C4-2B (cell line): Measurements from ENCODE around the gene ITIH4.

Experiments used
- H3K27ac ChIP-seq: fragments of 450-650 bp; 2 replicates; pipeline ENCODE4 v1.5.1; 2017
- ZFX ChIP-seq: fragments of 450-650 bp; IDR thresholded peaks from 2 replicates; pipeline ENCODE4 v1.6.1; 2017
- TF ChIP-seq, protein P1 (sequence below): fragments of 450-650 bp; conservative IDR thresholded peaks from 2 replicates; pipeline ENCODE4 v1.5.1; 2017; ENCODE audit warnings: mild to moderate bottlenecking

Gene ITIH4

DNA sequence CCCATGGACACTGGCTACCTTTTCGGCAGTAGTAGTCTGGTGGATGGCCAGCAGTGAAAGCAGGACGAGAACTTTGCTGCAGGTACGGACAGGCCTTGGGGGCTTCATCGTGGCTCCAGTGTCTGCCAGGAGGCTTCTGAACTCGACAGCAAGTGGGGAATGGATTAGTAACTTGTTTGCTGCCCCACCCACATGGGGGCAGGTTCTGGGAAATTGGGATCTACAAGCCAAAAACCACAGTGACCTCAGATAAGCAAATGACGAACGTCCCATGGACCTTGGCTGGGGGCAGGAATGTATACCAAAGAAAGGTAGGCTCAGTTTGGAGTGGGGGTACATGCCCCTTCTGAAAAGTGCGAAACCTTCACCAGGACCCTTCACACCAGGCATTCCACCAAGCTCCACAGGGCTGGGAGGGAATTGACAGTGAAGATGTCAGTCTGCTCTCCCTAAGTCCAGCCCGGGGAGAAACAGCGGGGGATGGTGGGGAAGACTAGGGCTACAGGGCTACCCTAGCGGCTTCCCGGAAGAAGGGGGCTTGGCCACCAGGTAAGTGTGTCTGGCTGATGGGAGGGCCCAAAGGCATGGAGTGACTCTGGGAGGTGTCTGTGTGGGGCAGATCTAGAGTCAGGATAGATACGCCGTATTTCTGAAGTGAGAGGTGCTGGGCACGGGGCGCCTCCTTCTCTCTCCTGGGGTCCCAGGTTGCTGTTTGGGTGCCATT, at the start of gene ITIH4:
Gene ITIH4 (minus strand): TSS at position 138 of the 724 bp plus-strand sequence. CDS start 30 bp downstream, at position 108.
- H3K27ac ChIP-seq, result peak within 1 kb of the TSS; percentile 52
- TF ChIP-seq ZFX, result no peak
- TF ChIP-seq, protein P1, sequence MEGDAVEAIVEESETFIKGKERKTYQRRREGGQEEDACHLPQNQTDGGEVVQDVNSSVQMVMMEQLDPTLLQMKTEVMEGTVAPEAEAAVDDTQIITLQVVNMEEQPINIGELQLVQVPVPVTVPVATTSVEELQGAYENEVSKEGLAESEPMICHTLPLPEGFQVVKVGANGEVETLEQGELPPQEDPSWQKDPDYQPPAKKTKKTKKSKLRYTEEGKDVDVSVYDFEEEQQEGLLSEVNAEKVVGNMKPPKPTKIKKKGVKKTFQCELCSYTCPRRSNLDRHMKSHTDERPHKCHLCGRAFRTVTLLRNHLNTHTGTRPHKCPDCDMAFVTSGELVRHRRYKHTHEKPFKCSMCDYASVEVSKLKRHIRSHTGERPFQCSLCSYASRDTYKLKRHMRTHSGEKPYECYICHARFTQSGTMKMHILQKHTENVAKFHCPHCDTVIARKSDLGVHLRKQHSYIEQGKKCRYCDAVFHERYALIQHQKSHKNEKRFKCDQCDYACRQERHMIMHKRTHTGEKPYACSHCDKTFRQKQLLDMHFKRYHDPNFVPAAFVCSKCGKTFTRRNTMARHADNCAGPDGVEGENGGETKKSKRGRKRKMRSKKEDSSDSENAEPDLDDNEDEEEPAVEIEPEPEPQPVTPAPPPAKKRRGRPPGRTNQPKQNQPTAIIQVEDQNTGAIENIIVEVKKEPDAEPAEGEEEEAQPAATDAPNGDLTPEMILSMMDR, result no peak

DNA sequence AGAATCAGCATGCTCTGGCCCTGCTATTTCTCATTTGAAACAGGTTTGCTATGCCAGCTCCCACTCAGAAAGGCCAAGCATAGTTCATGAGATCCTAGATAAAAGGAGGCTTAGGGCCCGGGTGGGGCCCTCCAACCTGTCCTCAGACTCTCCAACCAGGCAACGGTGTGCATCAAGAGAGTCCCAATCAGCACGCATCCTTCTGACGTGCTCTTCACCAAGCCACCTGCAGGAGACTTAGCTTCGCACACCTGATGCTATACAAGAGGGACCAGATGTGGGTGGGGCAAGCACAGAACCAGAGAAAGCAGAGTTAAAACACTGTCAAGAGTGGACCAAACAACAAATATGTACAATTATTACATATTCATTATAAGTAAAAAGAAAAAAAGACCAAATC, 49.6 kb upstream of the ITIH4 start:
- TF ChIP-seq ZFX, result no peak
- TF ChIP-seq, protein P1, result no peak
- no peak overlapping the region for H3K27ac ChIP-seq

DNA sequence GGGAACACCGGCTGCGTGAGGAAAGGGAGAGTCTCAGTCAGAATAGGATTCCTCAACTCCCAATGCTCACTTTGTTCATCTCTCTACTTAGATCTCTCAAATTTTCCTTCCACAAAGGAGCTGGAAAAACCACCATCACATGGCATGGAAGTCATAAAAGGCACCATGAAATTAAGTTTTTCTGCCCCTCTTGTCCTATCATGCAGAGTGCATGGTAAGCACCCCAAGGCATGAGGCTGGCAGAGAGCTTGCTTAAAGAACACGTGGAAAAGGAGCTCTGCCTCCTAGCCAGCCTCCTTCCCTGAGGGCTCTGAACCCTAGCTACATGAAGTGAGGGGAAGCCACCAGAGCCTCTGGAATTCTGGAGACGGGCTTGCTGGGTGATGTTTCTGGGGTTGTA, 49.1 kb upstream of the ITIH4 start:
- TF ChIP-seq ZFX, result no peak
- TF ChIP-seq, protein P1, result no peak
- H3K27ac ChIP-seq, result no peak overlapping the region

DNA sequence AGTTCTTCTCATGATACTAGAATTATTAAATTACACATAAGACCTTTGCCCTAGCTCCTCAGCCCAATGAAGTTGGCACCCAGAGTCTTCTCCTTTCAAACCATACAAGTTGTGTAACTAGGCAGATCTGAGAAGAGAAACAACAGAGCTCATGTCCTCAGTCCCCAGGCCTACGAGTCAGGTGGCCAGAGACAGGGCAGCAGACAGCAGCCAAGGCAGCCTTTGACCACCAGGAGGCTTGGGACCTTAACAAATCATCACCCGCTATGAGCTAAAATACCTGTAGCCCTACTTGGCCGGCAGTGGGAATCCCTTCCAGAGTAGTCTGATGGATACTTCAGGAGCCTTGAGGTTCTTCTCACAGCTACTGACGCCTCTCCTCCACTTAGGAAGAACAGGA, 48.6 kb upstream of the ITIH4 start:
- no peak overlapping the region for H3K27ac ChIP-seq
- no peak for TF ChIP-seq ZFX
- TF ChIP-seq, protein P1, result no peak; the same call in 1 of the 2 replicates

DNA sequence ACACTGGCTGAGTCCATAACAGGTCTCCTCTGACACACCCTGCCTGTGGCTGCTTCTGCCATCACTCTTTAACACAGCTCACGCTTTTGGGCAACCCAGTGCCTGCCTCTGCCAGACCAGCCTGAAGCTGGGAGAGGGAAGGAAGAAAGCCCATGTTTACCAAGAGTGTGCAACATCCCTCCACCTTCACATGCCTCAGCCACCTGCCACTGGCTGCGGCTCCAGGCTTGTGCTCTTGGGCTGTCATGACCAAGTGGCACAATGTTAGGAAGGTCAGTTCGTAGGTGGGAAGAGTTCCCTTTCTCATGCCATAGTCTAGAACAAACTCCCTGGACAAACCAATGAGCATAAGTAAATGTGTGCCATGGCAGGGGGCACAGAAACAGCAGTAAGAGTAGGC, 46.6 kb upstream of the ITIH4 start:
- TF ChIP-seq, protein P1, result no peak
- no peak for TF ChIP-seq ZFX
- no peak overlapping the region for H3K27ac ChIP-seq

DNA sequence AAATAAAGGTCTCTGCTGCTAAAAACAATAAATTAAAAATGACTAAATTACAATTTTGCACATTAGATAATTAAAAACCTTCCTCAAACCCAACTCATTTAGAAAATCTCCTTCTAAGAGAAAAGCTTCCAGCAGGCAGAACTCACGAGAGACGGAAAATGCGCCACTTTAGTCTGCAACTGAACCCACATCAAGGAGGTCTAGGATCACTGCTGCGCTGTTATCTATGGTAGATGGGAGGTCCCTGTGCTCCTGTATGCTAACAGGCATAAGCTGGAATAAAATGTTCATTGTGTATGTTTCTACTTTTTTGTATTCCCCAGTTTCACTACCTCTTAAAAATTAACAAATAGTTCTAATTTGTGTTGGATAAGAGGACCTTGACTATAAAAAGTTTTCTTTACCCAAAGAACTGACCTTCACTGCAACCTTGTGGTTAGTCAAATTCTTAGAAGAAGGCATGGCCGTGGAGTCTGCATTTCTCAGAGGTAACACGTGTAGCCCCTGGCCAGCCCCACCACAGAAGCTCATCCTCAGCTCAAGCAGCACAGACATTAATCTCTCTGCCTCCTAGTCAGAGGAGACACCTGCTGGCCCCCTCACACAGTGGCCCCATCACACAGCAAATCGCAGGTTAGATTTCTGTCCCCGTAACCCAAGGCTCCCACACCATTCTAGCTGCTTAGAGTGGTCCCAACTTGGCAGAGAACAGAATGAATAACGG, 44.6 kb upstream of the ITIH4 start:
- TF ChIP-seq ZFX, result no peak
- TF ChIP-seq, protein P1, result no peak
- H3K27ac ChIP-seq, result no peak overlapping the region

DNA sequence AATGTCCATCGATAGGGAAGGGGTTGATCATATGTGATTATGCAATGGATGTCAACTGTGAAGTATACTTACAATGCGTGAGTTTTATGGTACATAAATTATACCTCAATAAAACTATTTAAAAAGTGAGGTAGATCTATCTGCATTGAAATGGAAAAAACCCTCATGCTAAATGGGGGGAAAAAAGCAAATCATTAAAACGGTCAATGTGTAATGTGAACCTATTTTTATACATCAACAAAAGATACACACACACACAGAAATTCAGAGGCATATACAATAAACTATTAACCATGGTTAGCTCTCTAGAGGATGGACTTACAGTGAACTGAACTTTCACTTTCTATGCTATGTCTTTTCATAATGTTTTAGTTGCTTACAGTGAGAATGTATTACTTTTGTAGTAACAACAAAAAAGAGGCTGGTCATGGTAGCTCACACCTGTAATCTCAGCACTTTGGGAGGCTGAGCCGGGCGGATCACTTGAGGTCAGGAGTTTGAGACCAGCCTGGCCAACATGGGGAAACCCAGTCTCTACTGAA, 43.8 kb upstream of the ITIH4 start:
- TF ChIP-seq ZFX, result no peak
- TF ChIP-seq, protein P1, result no peak
- H3K27ac ChIP-seq, result no peak overlapping the region
